HL-60 (cell line): ENCODE data around the gene ARTN.

Source experiments
- CTCF ChIP-seq: IDR thresholded peaks from one replicate; pipeline ENCODE4 v1.5.1; 2011; ENCODE audit warnings: low read length, control low read depth, inconsistent platforms; ENCODE audit not compliant: insufficient read depth
- GABPA ChIP-seq: IDR thresholded peaks from 2 replicates; pipeline ENCODE4 v1.6.1; 2012; ENCODE audit warnings: low read depth
- POLR2AphosphoS5 ChIP-seq: IDR thresholded peaks from 2 replicates; pipeline ENCODE4 v1.6.1; 2012; ENCODE audit warnings: low read depth

- TF ChIP-seq CTCF (no peak), POLR2AphosphoS5 (no peak), GABPA (no peak)
Observed at GRCh38 chr1:43970911-43971310, 37.3 kb downstream of the ARTN start.
